Superior temporal gyrus (tissue), 1 donor: ENCODE measurements around the gene FDXR.

Experiments used
- DNase-seq: peaks from one replicate; pipeline ENCODE4 v3.0.0-alpha.2; 2016; ENCODE audit errors: extremely low spot score

The FDXR gene

DNA sequence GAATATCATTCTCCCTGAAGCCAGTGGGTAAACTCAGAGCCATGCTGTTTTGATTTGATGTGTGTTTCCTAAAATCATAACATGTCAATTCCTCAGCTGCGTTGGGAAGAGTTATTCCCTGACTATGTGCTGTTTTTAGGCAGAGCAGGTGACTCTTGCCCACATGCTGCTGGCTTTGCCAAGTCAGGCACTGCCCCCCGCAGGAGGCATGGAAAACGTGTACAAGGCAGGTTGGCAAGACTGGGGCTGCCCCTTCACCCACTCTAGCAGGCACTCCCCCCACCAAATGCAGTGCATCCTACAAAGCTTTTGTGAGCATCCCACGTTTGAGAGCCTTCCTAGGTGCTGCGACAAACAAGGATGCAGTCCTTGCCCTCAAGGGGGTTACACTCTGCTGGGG lies 58.3 kb downstream of the FDXR start:
- no peak for DNase-seq
